RPMI8226 (cell line): ENCODE data around the gene ENTHD1.

Source experiments
- DNase-seq: peaks from one replicate; pipeline ENCODE4 v3.0.0-alpha.2; 2015

ENTHD1 gene

GRCh38 chr22:39727541-39727940, 166.0 kb downstream of the ENTHD1 start:
- no peak for DNase-seq

- DNase-seq = no peak
Observed at GRCh38 chr22:39725351-39726035, 168.1 kb downstream of the ENTHD1 start.

- no peak for DNase-seq
Observed at GRCh38 chr22:39724857-39725256, 168.7 kb downstream of the ENTHD1 start.

GRCh38 chr22:39724390-39724789, 169.2 kb downstream of the ENTHD1 start:
- DNase-seq = peak; percentile 18

GRCh38 chr22:39723899-39724351, 169.6 kb downstream of the ENTHD1 start:
- DNase-seq = no peak

- no peak for DNase-seq
Observed at GRCh38 chr22:39723463-39723862, 170.1 kb downstream of the ENTHD1 start.

GRCh38 chr22:39722501-39722900, 171.1 kb downstream of the ENTHD1 start:
- no peak for DNase-seq

GRCh38 chr22:39722032-39722325, 171.6 kb downstream of the ENTHD1 start:
- DNase-seq = no peak

GRCh38 chr22:39721206-39722031, 172.1 kb downstream of the ENTHD1 start:
- DNase-seq = peak; percentile 20

GRCh38 chr22:39719559-39720450, 173.8 kb downstream of the ENTHD1 start:
- DNase-seq = no peak

- DNase-seq = no peak
Observed at GRCh38 chr22:39718921-39719475, 174.6 kb downstream of the ENTHD1 start.

- peak; percentile 61 for DNase-seq
Observed at GRCh38 chr22:39718206-39718605, 175.4 kb downstream of the ENTHD1 start.

- DNase-seq = no peak
Observed at GRCh38 chr22:39717099-39717498, 176.5 kb downstream of the ENTHD1 start.

- no peak for DNase-seq
Observed at GRCh38 chr22:39716534-39716933, 177.0 kb downstream of the ENTHD1 start.

GRCh38 chr22:39715778-39716495, 177.6 kb downstream of the ENTHD1 start:
- DNase-seq = no peak

- DNase-seq = no peak
Observed at GRCh38 chr22:39714321-39714720, 179.2 kb downstream of the ENTHD1 start.

GRCh38 chr22:39713799-39714290, 179.7 kb downstream of the ENTHD1 start:
- DNase-seq = no peak

- no peak for DNase-seq
Observed at GRCh38 chr22:39712751-39713525, 180.6 kb downstream of the ENTHD1 start.

GRCh38 chr22:39712081-39712480, 181.5 kb downstream of the ENTHD1 start:
- DNase-seq = no peak

GRCh38 chr22:39710380-39711150, 183.0 kb downstream of the ENTHD1 start:
- DNase-seq = peak; percentile 46

GRCh38 chr22:39707816-39708215, 185.7 kb downstream of the ENTHD1 start:
- DNase-seq = no peak
